Ishikawa (cell line): ENCODE data around the gene CFAP77.

ENCODE experiments used
- CEBPB ChIP-seq: IDR thresholded peaks from 2 replicates; pipeline ENCODE4 v1.6.1; 2012
- CREB1 ChIP-seq: IDR thresholded peaks from 2 replicates; pipeline ENCODE4 v1.6.1; 2012; ENCODE audit warnings: low read depth
- MAX ChIP-seq: IDR thresholded peaks from 2 replicates; pipeline ENCODE4 v1.6.1; 2012
- RAD21 ChIP-seq: IDR thresholded peaks from 2 replicates; pipeline ENCODE4 v1.6.1; 2012; ENCODE audit warnings: low read depth
- REST ChIP-seq: IDR thresholded peaks from 2 replicates; pipeline ENCODE4 v1.6.1; 2012; ENCODE audit warnings: low read depth, mild to moderate bottlenecking
- TEAD4 ChIP-seq: IDR thresholded peaks from 2 replicates; pipeline ENCODE4 v1.6.1; 2012
- USF1 ChIP-seq: IDR thresholded peaks from 2 replicates; pipeline ENCODE4 v1.6.1; 2012
- YY1 ChIP-seq: IDR thresholded peaks from 2 replicates; pipeline ENCODE4 v1.6.1; 2012; ENCODE audit warnings: low read depth
- ZBTB7A ChIP-seq: IDR thresholded peaks from 2 replicates; pipeline ENCODE4 v1.6.1; 2012; ENCODE audit warnings: low read depth

GRCh38 chr9:132474253-132474652 lies 64.2 kb downstream of the CFAP77 start:
- no peak for TF ChIP-seq ZBTB7A
- no peak for TF ChIP-seq MAX
- no peak for TF ChIP-seq RAD21
- TF ChIP-seq REST, result no peak
- no peak for TF ChIP-seq TEAD4
- no peak for TF ChIP-seq USF1
- no peak for TF ChIP-seq CEBPB
- no peak for TF ChIP-seq CREB1
- no peak for TF ChIP-seq YY1
